ENCODE measurements around the gene P2RY6.

GRCh38 chr11:73294604-73295003, 22.5 kb downstream of the P2RY6 start:
- TF ChIP-seq CTCF (conservative IDR thresholded peaks at IDR 0.05; ENCODE audit: low read depth, low read length): no peak
- TF ChIP-seq POLR2A (IDR thresholded peaks at IDR 0.05; ENCODE audit: low read depth, low read length): no peak
- TF ChIP-seq RCOR1 (IDR thresholded peaks at IDR 0.05; ENCODE audit: insufficient replicate concordance, low read length): no peak
- TF ChIP-seq MXI1 (IDR thresholded peaks at IDR 0.05; ENCODE audit: borderline replicate concordance, low read depth, low read length): no peak
- no peak for TF ChIP-seq MAFK (IDR thresholded peaks at IDR 0.05; ENCODE audit: low read depth, low read length)
- TF ChIP-seq SMC3 (IDR thresholded peaks at IDR 0.05; ENCODE audit: low read depth, low read length): no peak
- no peak for TF ChIP-seq CEBPB (IDR thresholded peaks at IDR 0.05; ENCODE audit: low read depth, low read length)
- no peak for TF ChIP-seq FOS (IDR thresholded peaks at IDR 0.05; ENCODE audit: low read depth, low read length)
- no peak for TF ChIP-seq MAZ (IDR thresholded peaks at IDR 0.05; ENCODE audit: borderline replicate concordance, low read depth, low read length)
- no peak for TF ChIP-seq CHD1 (IDR thresholded peaks at IDR 0.05; ENCODE audit: low read depth, low read length)

All from IMR-90 (cell line).